B cell (primary cell): ENCODE results near the gene RAB9A. TPM values are rescaled to one million over a fixed set of nuclear protein-coding genes. Genes with fewer than 3 reads are reported as not detected.
"Not testable (repeated sequence)": the region's sequence is repeated elsewhere in the genome, so short reads cannot be mapped to it uniquely, and the experiment has no call there.

Experiments used
- ATAC-seq: fragments of 200-7000 bp; cut with Tn5 transposase; one replicate; pipeline ENCODE4 v1.10.0; 2021; ENCODE audit warnings: low read depth, mild to moderate bottlenecking, moderate number of reproducible peaks, moderate library complexity
- CTCF ChIA-PET: fragments of 350-600 bp; sonication (Branson Sonifier 250); formaldehyde crosslinking; loops from one replicate; lab custom pipeline; 2021; ENCODE audit warnings: antibody characterized with exemption, inconsistent platforms; lab: Charles Lee
- POLR2A ChIA-PET: fragments of 350-600 bp; sonication (Branson Sonifier 250); formaldehyde crosslinking; loops from one replicate; lab custom pipeline; 2021; ENCODE audit warnings: antibody characterized with exemption; lab: Charles Lee
- DNase-seq: peaks from one replicate; pipeline ENCODE4 v3.0.0; 2013
- H2AFZ ChIP-seq: 2 replicates; pipeline ENCODE4 v1.6.1; 2012; ENCODE audit warnings: mild to moderate bottlenecking, low read depth, low read length; ENCODE audit not compliant: insufficient read depth, poor library complexity, severe bottlenecking
- H3K27ac ChIP-seq, 2 donors: 1 replicate in 1 of 2; 2 replicates in 1 of 2; pipeline ENCODE4 v1.5.1; 2012 to 2013; ENCODE audit warnings: low read length in 2 of 2, mild to moderate bottlenecking in 2 of 2, moderate library complexity in 1 of 2
- H3K27me3 ChIP-seq, 4 experiments: fragments of 200-600 bp in 1 of 4; sonication (generic) in 1 of 4; replicated peaks in 1 of 4; 1 replicate in 2 of 4; 2 replicates in 2 of 4; pipeline versions ENCODE4 v1.6.1 to v1.7.0; 2013 to 2016; ENCODE audit warnings: low read length in 3 of 4, mild to moderate bottlenecking in 2 of 4, mixed read lengths in 1 of 4, moderate library complexity in 1 of 4; ENCODE audit not compliant: insufficient read depth in 4 of 4, control insufficient read depth in 3 of 4; ENCODE audit errors: control extremely low read depth in 1 of 4
- H3K36me3 ChIP-seq, 2 experiments: replicated peaks in 1 of 2; 1 replicate in 1 of 2; 2 replicates in 1 of 2; pipeline versions ENCODE4 v1.6.1 to v1.7.1; 2013; ENCODE audit warnings: low read length in 1 of 2; ENCODE audit not compliant: insufficient read depth in 2 of 2, control insufficient read depth in 1 of 2; ENCODE audit errors: control extremely low read depth in 1 of 2, extremely low read depth in 1 of 2
- H3K4me1 ChIP-seq, 2 donors: fragments of 200-600 bp in 1 of 2; sonication (generic) in 1 of 2; 1 replicate in 1 of 2; 2 replicates in 1 of 2; pipeline versions ENCODE4 v1.5.1 to v1.6.1; 2013 to 2017; ENCODE audit warnings: low read length in 2 of 2; ENCODE audit not compliant: control insufficient read depth in 2 of 2, insufficient read depth in 2 of 2
- H3K4me2 ChIP-seq: replicated peaks from 2 replicates; pipeline ENCODE3; 2012; ENCODE audit warnings: mild to moderate bottlenecking, low read depth, low read length; ENCODE audit not compliant: poor library complexity, severe bottlenecking
- H3K4me3 ChIP-seq, 5 experiments: fragments of 200-600 bp in 1 of 5; sonication (generic) in 1 of 5; 1 replicate in 3 of 5; 2 replicates in 2 of 5; pipeline versions ENCODE4 v1.5.1 to v1.7.0; 2011 to 2016; ENCODE audit warnings: low read length in 4 of 5, mild to moderate bottlenecking in 4 of 5, low read depth in 2 of 5, control low read depth in 1 of 5, moderate library complexity in 1 of 5; ENCODE audit not compliant: insufficient read depth in 1 of 5; ENCODE audit errors: control extremely low read depth in 1 of 5, extremely low read depth in 1 of 5
- H3K79me2 ChIP-seq: fragments of 200-600 bp; sonication (generic); one replicate; pipeline ENCODE4 v1.6.0; 2016; ENCODE audit warnings: low read length; ENCODE audit not compliant: control insufficient read depth, insufficient read depth
- H3K9ac ChIP-seq: fragments of 200-600 bp; sonication (generic); 2 replicates; pipeline ENCODE4 v1.6.1; 2017; ENCODE audit warnings: mild to moderate bottlenecking, low read length, moderate library complexity
- H3K9me3 ChIP-seq, 3 donors: one replicate each; pipeline versions ENCODE4 v1.6.1 to v1.7.1; 2013; ENCODE audit warnings: low read length in 2 of 3; ENCODE audit not compliant: control insufficient read depth in 2 of 3, insufficient read depth in 1 of 3; ENCODE audit errors: control extremely low read depth in 1 of 3
- H4K20me1 ChIP-seq: 2 replicates; pipeline ENCODE4 v1.6.0; 2012; ENCODE audit warnings: mild to moderate bottlenecking, low read length; ENCODE audit not compliant: insufficient read depth, control insufficient read depth, poor library complexity, severe bottlenecking
- H3K27ac Mint-ChIP-seq: one replicate; pipeline ENCODE4 v1.8.0; 2021; ENCODE audit warnings: mixed read lengths
- H3K27me3 Mint-ChIP-seq: one replicate; pipeline ENCODE4 v1.8.0; 2021; ENCODE audit warnings: mixed read lengths
- H3K4me1 Mint-ChIP-seq: one replicate; pipeline ENCODE4 v1.8.0; 2021; ENCODE audit warnings: mixed read lengths
- H3K4me3 Mint-ChIP-seq: one replicate; pipeline ENCODE4 v1.8.0; 2021; ENCODE audit warnings: mixed read lengths
- H3K9me3 Mint-ChIP-seq: one replicate; pipeline ENCODE4 v1.8.0; 2022; ENCODE audit warnings: mixed read lengths; ENCODE audit not compliant: insufficient read depth
- CTCF ChIP-seq: fragments of 200-600 bp; IDR thresholded peaks from one replicate; pipeline ENCODE4 v1.8.0; 2022; ENCODE audit warnings: antibody characterized with exemption, mild to moderate bottlenecking
- EZH2 ChIP-seq: IDR thresholded peaks from 2 replicates; pipeline ENCODE4 v1.6.1; 2012; ENCODE audit warnings: borderline replicate concordance, low read depth, mild to moderate bottlenecking, moderate library complexity, low read length; ENCODE audit not compliant: insufficient read depth, poor library complexity, severe bottlenecking
- WGBS: methylation state at CpG from one replicate; pipeline ENCODE4 v1.1.5; 2013; ENCODE audit warnings: missing lambda C conversion rate; ENCODE audit not compliant: insufficient coverage; 5-methylcytosine and 5-hydroxymethylcytosine counted together
- intact Hi-C: fragments of 100-400 bp; cut with micrococcal nuclease; formaldehyde crosslinking; loops from one replicate; pipeline ENCODE4 v1.10.0; 2022
- polyA plus RNA-seq: library from polyadenylated mRNA; depleted of rRNA; stranded (reverse); fragments of >200 nt; gene quantifications from 2 replicates; pipeline ENCODE4 v1.2.3, GENCODE V29; 2012
- total RNA-seq, 2 donors: library from RNA; stranded (reverse); fragments of 120-200 nt in 1 of 2; gene quantifications; 1 replicate in 1 of 2; 2 replicates in 1 of 2; pipeline versions ENCODE4 v1.2.3 to v1.2.4, GENCODE V29; 2013 to 2022

The RAB9A gene
- total and polyA plus RNA-seq, 2 donors (not counting 1 experiment from before 2014, with no cell fraction given), result 11.9 to 16.7 TPM

- H3K4me1 ChIP-seq, result no peaks in the 10 kb centered on the region
- CTCF ChIA-PET, result interaction anchor here (1.2 kb wide), 1 partner anchor 104 kb away, joined by 3 read pairs; no protein-coding TSS in a partner anchor
- H4K20me1 ChIP-seq, result no peaks in the 10 kb centered on the region
- intact Hi-C loops, result no loop called here
- no peaks in the 10 kb centered on the region for H3K27me3 ChIP-seq
- no peak overlapping the region for H3K4me2 ChIP-seq
- Mint-ChIP-seq H3K27me3 (no peaks in the 10 kb centered on the region), H3K4me3 (no peak overlapping the region), H3K27ac (no peak overlapping the region), H3K9me3 (no peaks in the 10 kb centered on the region), H3K4me1 (peaks cover 6% of the 10 kb centered on the region)
- ATAC-seq, result no peak
- TF ChIP-seq CTCF (no peak), EZH2 (no peak)
- H3K27ac ChIP-seq, result no peak overlapping the region
- no peaks in the 10 kb centered on the region for H3K9me3 ChIP-seq
- no peaks in the 10 kb centered on the region for H3K36me3 ChIP-seq
- DNase-seq, result no peak
- H3K4me3 ChIP-seq, result no peak overlapping the region
- no peaks in the 10 kb centered on the region for H3K79me2 ChIP-seq
- H3K9ac ChIP-seq, result no peak overlapping the region
- POLR2A ChIA-PET, result no interaction called here
- no peak overlapping the region for H2AFZ ChIP-seq
Observed at GRCh38 chrX:13676885-13677284, 12.0 kb upstream of the RAB9A start.

GRCh38 chrX:13679700-13680099 is 9.2 kb upstream of the RAB9A start:
- intact Hi-C loops, H3K27ac ChIP-seq, H3K79me2 ChIP-seq, H3K4me1 ChIP-seq, POLR2A ChIA-PET, H2AFZ ChIP-seq, H3K36me3 ChIP-seq, H3K4me3 Mint-ChIP-seq, H3K4me2 ChIP-seq, H3K9ac ChIP-seq, H3K9me3 ChIP-seq, H3K4me3 ChIP-seq, H4K20me1 ChIP-seq, H3K27ac Mint-ChIP-seq, H3K27me3 ChIP-seq, H3K4me1 Mint-ChIP-seq, H3K27me3 Mint-ChIP-seq, ATAC-seq, H3K9me3 Mint-ChIP-seq, DNase-seq, CTCF ChIA-PET: not testable (repeated sequence)
- no CpG with 5 or more reads among the region's 4 CpGs for WGBS
